Glomerular visceral epithelial cell (primary cell): Measurements from ENCODE around the gene SYCE3.
"Not testable (repeated sequence)": the region's sequence is repeated elsewhere in the genome, so short reads cannot be mapped to it uniquely, and the experiment has no call there.

ENCODE experiments used
- DNase-seq: peaks from one replicate; pipeline ENCODE4 v3.0.0-alpha.2; 2016; ENCODE audit errors: extremely low spot score

Gene SYCE3

GRCh38 chr22:50562523-50563412 lies at the start of gene SYCE3:
TSS of gene SYCE3 (minus strand) at chr22:50562919. CDS start at chr22:50556405, 6,514 bp downstream.
- DNase-seq, result peak; percentile 94

GRCh38 chr22:50612168-50612527 lies 49.4 kb upstream of the SYCE3 start:
- no peak for DNase-seq

GRCh38 chr22:50611341-50612060 lies 48.8 kb upstream of the SYCE3 start:
- DNase-seq, result no peak

- no peak for DNase-seq
Measured at GRCh38 chr22:50610581-50610980, 47.9 kb upstream of the SYCE3 start.

GRCh38 chr22:50610041-50610451 lies 47.3 kb upstream of the SYCE3 start:
- DNase-seq, result no peak

GRCh38 chr22:50609599-50609998 lies 46.9 kb upstream of the SYCE3 start:
- DNase-seq, result no peak

- DNase-seq, result no peak
Measured at GRCh38 chr22:50608996-50609395, 46.3 kb upstream of the SYCE3 start.

GRCh38 chr22:50608058-50608840 lies 45.5 kb upstream of the SYCE3 start:
- DNase-seq, result not testable (repeated sequence)

GRCh38 chr22:50607659-50608020 lies 44.9 kb upstream of the SYCE3 start:
- no peak for DNase-seq

GRCh38 chr22:50606946-50607658 lies 44.4 kb upstream of the SYCE3 start:
- DNase-seq, result no peak

GRCh38 chr22:50606165-50606945 lies 43.6 kb upstream of the SYCE3 start:
- DNase-seq, result no peak

GRCh38 chr22:50605613-50606074 lies 42.9 kb upstream of the SYCE3 start:
- DNase-seq, result no peak

GRCh38 chr22:50605002-50605612 lies 42.4 kb upstream of the SYCE3 start:
- DNase-seq, result no peak

GRCh38 chr22:50604256-50605001 lies 41.7 kb upstream of the SYCE3 start:
- DNase-seq, result no peak

GRCh38 chr22:50603511-50604255 lies 41.0 kb upstream of the SYCE3 start:
- no peak for DNase-seq

GRCh38 chr22:50602338-50602700 lies 39.6 kb upstream of the SYCE3 start:
- DNase-seq, result no peak

- no peak for DNase-seq
Measured at GRCh38 chr22:50601669-50602337, 39.1 kb upstream of the SYCE3 start.

- DNase-seq, result no peak
Measured at GRCh38 chr22:50600967-50601668, 38.4 kb upstream of the SYCE3 start.
